ENCODE data around the gene PYROXD2.

PYROXD2 gene

DNA sequence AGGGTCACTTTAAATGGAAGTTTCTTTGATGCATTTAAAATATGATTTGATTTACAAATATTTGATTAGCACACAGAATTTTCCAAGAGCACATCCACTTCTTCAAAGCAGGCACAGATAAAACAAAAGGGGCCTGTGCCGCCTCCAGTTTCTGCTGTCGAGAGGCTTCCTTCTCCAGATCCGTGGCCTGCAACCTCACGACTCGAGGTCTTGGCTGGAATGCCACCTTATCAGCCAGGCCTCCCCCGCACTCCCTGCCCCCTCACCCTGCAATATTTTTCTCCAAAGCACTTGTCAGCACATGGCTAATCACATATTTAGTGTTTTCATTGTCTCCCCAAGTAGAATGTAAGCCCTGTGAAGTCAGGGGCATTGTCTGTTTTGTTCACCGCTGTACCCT, 12.5 kb downstream of the PYROXD2 start:
- H3K36me3 ChIP-seq, result peaks cover 4 to 65% (median 22%) of the 10 kb centered on the region in 3 donors
- no peak overlapping the region for H3K27ac ChIP-seq
- DNase-seq, result no peak
- H3K9me3 ChIP-seq, result no peaks in the 10 kb centered on the region
- no peak overlapping the region for H3K4me3 ChIP-seq
- intact Hi-C loops (cut with DNase I; ENCODE audit: low total_unique reads), result no loop called here
- H3K27me3 ChIP-seq, result no peaks in the 10 kb centered on the region
- TF ChIP-seq CTCF (IDR thresholded peaks at IDR 0.05), result no peak
- no peaks in the 10 kb centered on the region for H3K4me1 ChIP-seq

- DNase-seq, result no peak
- H3K27ac ChIP-seq, result no peak overlapping the region
- no peaks in the 10 kb centered on the region for H3K27me3 ChIP-seq
- no peak for TF ChIP-seq CTCF (IDR thresholded peaks at IDR 0.05)
- H3K4me3 ChIP-seq, result no peak overlapping the region
- H3K9me3 ChIP-seq, result no peaks in the 10 kb centered on the region
- intact Hi-C loops (cut with DNase I; ENCODE audit: low total_unique reads), result no loop called here
- H3K4me1 ChIP-seq, result no peaks in the 10 kb centered on the region
- H3K36me3 ChIP-seq, result peaks cover 17 to 74% (median 34%) of the 10 kb centered on the region in 3 donors
These were observed 14.5 kb downstream of the PYROXD2 start for GRCh38 chr10:98400482-98400881.

- H3K4me3 ChIP-seq, result no peak overlapping the region
- no peaks in the 10 kb centered on the region for H3K9me3 ChIP-seq
- peaks cover 23 to 74% (median 36%) of the 10 kb centered on the region in 3 donors for H3K36me3 ChIP-seq
- intact Hi-C loops (cut with DNase I; ENCODE audit: low total_unique reads), result no loop called here
- H3K27ac ChIP-seq, result no peak overlapping the region
- no peak for TF ChIP-seq CTCF (IDR thresholded peaks at IDR 0.05)
- no peak for DNase-seq
- no peaks in the 10 kb centered on the region for H3K4me1 ChIP-seq
- no peaks in the 10 kb centered on the region for H3K27me3 ChIP-seq
These were observed 15.2 kb downstream of the PYROXD2 start for GRCh38 chr10:98399784-98400183.

DNA sequence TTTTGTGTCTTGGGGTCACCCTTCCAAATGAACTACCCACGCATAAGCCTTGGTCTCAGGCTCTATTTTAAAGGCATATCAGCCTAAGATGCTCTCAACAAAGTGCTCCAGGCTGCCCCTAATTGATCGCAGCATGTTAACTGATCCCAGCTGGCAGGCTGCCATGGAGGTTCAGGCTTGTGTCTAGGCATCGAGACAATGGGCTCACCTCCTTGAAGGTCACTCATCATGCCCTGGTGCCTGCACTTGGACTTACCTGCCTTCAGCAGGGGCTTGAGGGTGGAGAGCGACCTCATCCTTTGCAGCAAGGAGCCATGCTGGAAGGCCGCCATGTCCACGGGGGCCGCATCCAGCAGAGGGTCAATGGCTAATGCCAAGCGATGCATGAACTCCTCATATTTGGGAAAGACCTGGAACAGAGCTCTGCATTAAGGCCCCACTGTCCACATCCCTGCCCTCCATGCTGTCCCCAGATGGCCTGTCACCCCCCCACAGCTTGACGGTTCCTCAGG, 17.8 kb downstream of the PYROXD2 start:
- H3K27ac ChIP-seq, result no peak overlapping the region
- H3K27me3 ChIP-seq, result no peaks in the 10 kb centered on the region
- TF ChIP-seq CTCF (IDR thresholded peaks at IDR 0.05), result no peak
- intact Hi-C loops (cut with DNase I; ENCODE audit: low total_unique reads), result no loop called here
- peaks cover 23 to 66% (median 35%) of the 10 kb centered on the region in 3 donors for H3K36me3 ChIP-seq
- peaks cover 0 to 3% (median 1%) of the 10 kb centered on the region in 4 donors for H3K4me1 ChIP-seq
- no peaks in the 10 kb centered on the region for H3K9me3 ChIP-seq
- H3K4me3 ChIP-seq, result no peak overlapping the region
- no peak for DNase-seq

DNA sequence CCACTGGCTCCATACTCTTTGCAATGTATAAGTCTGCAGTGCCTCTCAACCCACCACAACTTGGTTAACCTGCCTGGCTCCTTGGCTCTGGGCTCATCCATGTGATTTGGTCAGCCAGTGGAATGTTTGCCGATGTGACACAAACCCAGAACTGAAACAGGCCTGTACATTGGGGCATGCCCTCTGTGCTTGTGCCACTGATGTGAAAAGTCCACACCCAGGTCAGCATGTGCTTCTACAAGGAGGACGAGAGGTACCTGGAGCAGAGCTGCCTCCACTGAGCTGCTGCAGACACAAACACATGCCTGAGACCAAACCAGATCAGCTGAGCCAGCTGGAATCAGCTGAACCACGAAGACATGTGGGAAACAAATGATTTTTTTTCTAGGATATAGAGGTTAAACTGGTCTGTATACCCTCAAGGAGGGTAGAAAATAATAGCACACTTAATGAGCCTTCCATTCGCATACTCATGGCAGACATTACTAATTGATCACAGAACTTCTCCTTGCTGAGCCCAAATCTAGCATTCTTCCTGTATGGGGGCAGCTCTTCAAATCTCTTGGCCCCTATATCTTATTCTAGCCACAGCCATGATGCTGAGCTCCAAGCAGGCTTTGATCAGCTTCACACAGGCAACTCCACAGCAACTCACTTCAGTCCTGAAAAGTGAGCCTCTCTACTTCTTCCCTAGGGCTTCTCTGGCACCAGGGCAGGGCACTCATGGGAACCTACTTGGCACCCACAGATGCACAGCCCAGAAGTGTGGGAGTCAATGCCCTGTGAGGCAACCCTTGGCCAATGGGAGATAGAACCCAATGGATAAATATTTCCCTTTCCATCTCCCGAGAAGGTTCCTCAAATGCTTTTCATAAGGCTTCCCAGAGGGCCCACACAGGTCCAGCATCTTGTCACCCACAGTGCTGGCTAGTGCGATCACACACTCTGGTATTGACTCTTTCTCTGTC, 18.6 kb downstream of the PYROXD2 start:
- no peak for TF ChIP-seq CTCF (IDR thresholded peaks at IDR 0.05)
- no peak overlapping the region for H3K4me3 ChIP-seq
- intact Hi-C loops (cut with DNase I; ENCODE audit: low total_unique reads), result no loop called here
- no peaks in the 10 kb centered on the region for H3K9me3 ChIP-seq
- peaks cover 0 to 11% (median 6%) of the 10 kb centered on the region in 4 donors for H3K4me1 ChIP-seq
- no peak for DNase-seq
- no peaks in the 10 kb centered on the region for H3K27me3 ChIP-seq
- no peak overlapping the region for H3K27ac ChIP-seq
- peaks cover 23 to 65% (median 35%) of the 10 kb centered on the region in 3 donors for H3K36me3 ChIP-seq

Data from tibial artery (tissue), 4 donors.